ENCODE measurements around the gene CCDC85B. TPM values are rescaled to one million over a fixed set of nuclear protein-coding genes. Genes with fewer than 3 reads are reported as not detected.

The CCDC85B gene
- total and polyA plus RNA-seq, 2 of the 13 experiments (the other 11 are each of a cell fraction or from before 2014, with no cell fraction given): 8.2 to 19.5 TPM

- no peak for TF ChIP-seq NR0B2 (CRISPR knock-in tag; IDR thresholded peaks at IDR 0.05)
- no peak for TF ChIP-seq ZNF7 (CRISPR knock-in tag; IDR thresholded peaks at IDR 0.05)
- TF ChIP-seq ZUFSP (CRISPR knock-in tag; IDR thresholded peaks at IDR 0.05; ENCODE audit: borderline replicate concordance): no peak
- TF ChIP-seq CREB1 (IDR thresholded peaks at IDR 0.05): no peak
- TF ChIP-seq CREB1 (CRISPR knock-in tag; IDR thresholded peaks at IDR 0.05): no peak
- no peak for TF ChIP-seq ZNF318 (CRISPR knock-in tag; IDR thresholded peaks at IDR 0.05)
- TF ChIP-seq ZNF362 (CRISPR knock-in tag; IDR thresholded peaks at IDR 0.05; ENCODE audit: borderline replicate concordance): no peak
- no peak for TF ChIP-seq RFX5 (IDR thresholded peaks at IDR 0.05; ENCODE audit: low read depth, low read length)
- TF ChIP-seq DZIP1 (CRISPR knock-in tag; IDR thresholded peaks at IDR 0.05): peak; percentile 44; the same call in 1 of the 2 replicates
- TF ChIP-seq KMT2A (CRISPR knock-in tag; IDR thresholded peaks at IDR 0.05): peak; percentile 45; the same call in 1 of the 2 replicates
- TF ChIP-seq MAF1 (CRISPR knock-in tag; IDR thresholded peaks at IDR 0.05; ENCODE audit: borderline replicate concordance): 0 out of 2 replicates have a peak, but pooled peaks have one; percentile 41
- TF ChIP-seq ZNF660 (CRISPR knock-in tag; IDR thresholded peaks at IDR 0.05; ENCODE audit: borderline replicate concordance, low read depth): no peak
- TF ChIP-seq KLF9 (CRISPR knock-in tag; IDR thresholded peaks at IDR 0.05; ENCODE audit: low read depth): peak; percentile 84; the same call in 1 of the 2 replicates
- TF ChIP-seq ZNF746 (CRISPR knock-in tag; IDR thresholded peaks at IDR 0.05): no peak; the same call in 1 of the 2 replicates
These were observed 33.6 kb upstream of the CCDC85B start (continued) for GRCh38 chr11:65856689-65857499.

Data from HepG2 (cell line).